ENCODE results near the gene DDX6.

DNA sequence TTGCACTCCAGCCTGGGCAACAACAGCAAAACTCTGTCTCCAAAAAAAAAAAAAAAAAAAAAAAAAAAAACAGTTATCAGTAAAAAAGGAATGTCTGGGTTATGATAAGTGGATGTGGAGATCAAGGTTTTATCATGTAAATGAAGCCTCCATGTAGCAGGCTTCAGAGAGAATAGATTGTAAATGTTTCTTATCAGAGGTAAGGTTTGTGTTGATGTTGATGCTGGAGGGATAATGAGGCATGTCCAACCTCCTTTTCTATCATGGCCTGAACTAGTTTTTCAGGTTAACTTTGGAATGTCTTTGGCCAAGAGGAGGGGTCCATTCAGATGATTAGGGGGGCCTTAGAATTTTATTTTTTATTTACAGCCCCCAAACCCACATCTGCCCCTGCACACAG is 76.1 kb downstream of the DDX6 start:
- TF ChIP-seq TCF7L2 (IDR thresholded peaks at IDR 0.05; ENCODE audit: low read depth, low read length) (no peak), POLR2AphosphoS5 (IDR thresholded peaks at IDR 0.05; ENCODE audit: low read depth, low read length) (no peak), REST (IDR thresholded peaks at IDR 0.05; ENCODE audit: insufficient read depth in 1 of 2, low read depth in 2 of 2, low read length in 1 of 2) (no peak), CTCF (IDR thresholded peaks at IDR 0.05) (no peak)
